ENCODE results near the gene DIO3.

DIO3 gene

GRCh38 chr14:101561145-101561896 is at the start of gene DIO3:
Gene DIO3 (plus strand): TSS chr14:101561495.
- no peak for DNase-seq (ENCODE audit: low read depth, low spot score)
- in situ Hi-C loops (cut with HindIII; ENCODE audit: low sequenced_read_pairs), result no loop called here
- TF ChIP-seq CTCF (IDR thresholded peaks at IDR 0.05; ENCODE audit: low read depth, low read length), result no peak
- H3K4me3 ChIP-seq (ENCODE audit: low read depth, low read length), result no peak within 1 kb of the TSS

- in situ Hi-C loops (cut with HindIII; ENCODE audit: low sequenced_read_pairs), result no loop called here
- no peak overlapping the region for H3K4me3 ChIP-seq (ENCODE audit: low read depth, low read length)
- no peak for DNase-seq (ENCODE audit: low read depth, low spot score)
- no peak for TF ChIP-seq CTCF (IDR thresholded peaks at IDR 0.05; ENCODE audit: low read depth, low read length)
Measured at GRCh38 chr14:101511620-101512375, 49.5 kb upstream of the DIO3 start.

GRCh38 chr14:101512376-101512695 is 49.0 kb upstream of the DIO3 start:
- in situ Hi-C loops (cut with HindIII; ENCODE audit: low sequenced_read_pairs), result no loop called here
- H3K4me3 ChIP-seq (ENCODE audit: low read depth, low read length), result no peak overlapping the region
- DNase-seq (ENCODE audit: low read depth, low spot score), result no peak
- no peak for TF ChIP-seq CTCF (IDR thresholded peaks at IDR 0.05; ENCODE audit: low read depth, low read length)

GRCh38 chr14:101514136-101514535 is 47.2 kb upstream of the DIO3 start:
- in situ Hi-C loops (cut with HindIII; ENCODE audit: low sequenced_read_pairs), result no loop called here
- DNase-seq (ENCODE audit: low read depth, low spot score), result no peak
- no peak for TF ChIP-seq CTCF (IDR thresholded peaks at IDR 0.05; ENCODE audit: low read depth, low read length)
- H3K4me3 ChIP-seq (ENCODE audit: low read depth, low read length), result no peak overlapping the region

GRCh38 chr14:101516401-101516800 is 44.9 kb upstream of the DIO3 start:
- no peak for DNase-seq (ENCODE audit: low read depth, low spot score)
- TF ChIP-seq CTCF (IDR thresholded peaks at IDR 0.05; ENCODE audit: low read depth, low read length), result no peak
- H3K4me3 ChIP-seq (ENCODE audit: low read depth, low read length), result no peak overlapping the region
- in situ Hi-C loops (cut with HindIII; ENCODE audit: low sequenced_read_pairs), result no loop called here

GRCh38 chr14:101518611-101519473 is 42.5 kb upstream of the DIO3 start:
- no peak for DNase-seq (ENCODE audit: low read depth, low spot score)
- in situ Hi-C loops (cut with HindIII; ENCODE audit: low sequenced_read_pairs), result no loop called here
- TF ChIP-seq CTCF (IDR thresholded peaks at IDR 0.05; ENCODE audit: low read depth, low read length), result no peak
- H3K4me3 ChIP-seq (ENCODE audit: low read depth, low read length), result no peak overlapping the region

Measured in astrocyte of the spinal cord (primary cell).